Uterus (tissue), 2 donors: Measurements from ENCODE around the gene ABCC6.

Experiments
- CTCF ChIP-seq, 4 experiments: fragments of 200-600 bp in 2 of 4; fragments of 450-650 bp in 2 of 4; sonication (generic) in 2 of 4; IDR thresholded peaks; one replicate each; pipeline ENCODE4 v1.5.1; 2016 to 2019; ENCODE audit warnings: antibody characterized with exemption in 4 of 4, mild to moderate bottlenecking in 2 of 4, moderate library complexity in 1 of 4
- POLR2A ChIP-seq, 2 donors: fragments of 450-650 bp; IDR thresholded peaks; one replicate each; pipeline ENCODE4 v1.6.1; 2016; ENCODE audit warnings: antibody characterized with exemption in 2 of 2, mild to moderate bottlenecking in 1 of 2, moderate library complexity in 1 of 2

DNA sequence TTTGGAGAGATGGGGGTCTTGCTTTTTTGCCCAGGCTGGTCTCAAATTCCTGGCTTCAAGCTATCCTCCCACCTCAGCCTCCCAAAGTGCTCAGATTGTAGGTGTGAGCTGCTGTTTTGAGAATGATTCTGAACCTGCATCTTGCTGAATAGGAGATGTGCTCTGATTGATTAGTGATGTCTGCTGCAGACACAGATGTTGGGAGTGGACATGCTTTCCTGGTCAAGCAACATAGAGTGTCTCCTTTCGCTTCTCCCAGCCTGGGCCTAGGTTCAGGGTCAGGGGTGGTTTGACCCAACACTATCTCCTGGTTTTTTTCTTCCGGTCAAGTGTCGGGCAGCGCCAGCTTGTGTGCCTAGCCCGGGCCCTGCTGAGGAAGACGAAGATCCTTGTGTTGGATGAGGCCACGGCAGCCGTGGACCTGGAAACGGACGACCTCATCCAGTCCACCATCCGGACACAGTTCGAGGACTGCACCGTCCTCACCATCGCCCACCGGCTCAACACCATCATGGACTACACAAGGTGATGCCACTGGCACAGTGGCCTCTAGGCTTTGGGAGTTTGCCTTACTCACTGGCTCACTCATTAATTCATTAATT lies 85.2 kb downstream of the ABCC6 start:
- TF ChIP-seq CTCF (IDR thresholded peaks at IDR 0.05) (no peak), POLR2A (IDR thresholded peaks at IDR 0.05) (no peak)
